Measurements from ENCODE around the gene RNASEH1. TPM values are rescaled to one million over a fixed set of nuclear protein-coding genes. Genes with fewer than 3 reads are reported as not detected.
A peak's percentile ranks its signal among the peaks of the same experiment; 100 is the strongest.

The RNASEH1 gene
- total and polyA plus RNA-seq, 7 experiments from 2014 or later = 17.6 to 37.6 (median 23.9) TPM

- H3K27ac Mint-ChIP-seq = peak overlapping the region in 1 of 9 donors; percentile 46
- Histone ChIP-seq H3K36me3 (ENCODE audit: control insufficient read depth in 2 of 3, insufficient read depth in 3 of 3, low read length in 3 of 3) (no peaks in the 10 kb centered on the region), H3K4me3 (ENCODE audit: low read length) (no peak overlapping the region), H3K27me3 (ENCODE audit: control insufficient read depth in 2 of 2, insufficient read depth in 2 of 2, low read length in 2 of 2) (no peaks in the 10 kb centered on the region), H3K9me3 (ENCODE audit: control insufficient read depth in 2 of 3, low read length in 3 of 3) (no peaks in the 10 kb centered on the region), H3K27ac (ENCODE audit: low read depth, low read length) (no peak overlapping the region), H3K4me1 (ENCODE audit: control insufficient read depth in 2 of 2, insufficient read depth in 2 of 2, low read length in 2 of 2) (no peaks in the 10 kb centered on the region)
- ChIA-PET POLR2A (no interaction called here), CTCF (no interaction called here)
- ATAC-seq (no peak), DNase-seq (no peak)
- peaks cover 0 to 10% (median 0%) of the 10 kb centered on the region in 5 donors for H3K27me3 Mint-ChIP-seq
- peak overlapping the region in 1 of 10 donors; percentile 12 for H3K4me3 Mint-ChIP-seq
- H3K9me3 Mint-ChIP-seq = no peaks in the 10 kb centered on the region
- peaks cover 0 to 23% (median 1%) of the 10 kb centered on the region in 7 donors for H3K4me1 Mint-ChIP-seq
- intact Hi-C loops (cut with micrococcal nuclease) = no loop called here
- H3K36me3 Mint-ChIP-seq = peaks cover 0 to 3% (median 0%) of the 10 kb centered on the region in 5 donors
Observed at GRCh38 chr2:3598197-3598910, 40.2 kb upstream of the RNASEH1 start.

- H3K27ac Mint-ChIP-seq = peak overlapping the region in 6 of 9 donors; percentile 12 to 86 (median 44)
- Histone ChIP-seq H3K27me3 (ENCODE audit: control insufficient read depth in 2 of 2, insufficient read depth in 2 of 2, low read length in 2 of 2) (no peaks in the 10 kb centered on the region), H3K27ac (ENCODE audit: low read depth, low read length) (no peak overlapping the region), H3K36me3 (ENCODE audit: control insufficient read depth in 2 of 3, insufficient read depth in 3 of 3, low read length in 3 of 3) (no peaks in the 10 kb centered on the region), H3K4me1 (ENCODE audit: control insufficient read depth in 2 of 2, insufficient read depth in 2 of 2, low read length in 2 of 2) (no peaks in the 10 kb centered on the region), H3K9me3 (ENCODE audit: control insufficient read depth in 2 of 3, low read length in 3 of 3) (no peaks in the 10 kb centered on the region), H3K4me3 (ENCODE audit: low read length) (no peak overlapping the region)
- H3K9me3 Mint-ChIP-seq = peaks cover 0 to 4% (median 0%) of the 10 kb centered on the region in 11 donors
- CTCF ChIA-PET = no interaction called here
- POLR2A ChIA-PET = no interaction called here
- intact Hi-C loops (cut with micrococcal nuclease) = no loop called here
- peaks cover 0 to 10% (median 0%) of the 10 kb centered on the region in 5 donors for H3K27me3 Mint-ChIP-seq
- no peak for ATAC-seq
- H3K36me3 Mint-ChIP-seq = peaks cover 0 to 7% (median 0%) of the 10 kb centered on the region in 5 donors
- peak in 4 of 9 donors; percentile 14 to 52 (median 44) for DNase-seq
- H3K4me1 Mint-ChIP-seq = peaks cover 0 to 19% (median 1%) of the 10 kb centered on the region in 7 donors
- peak overlapping the region in 2 of 10 donors; percentile 22 to 35 for H3K4me3 Mint-ChIP-seq
Observed at GRCh38 chr2:3597567-3597966, 39.4 kb upstream of the RNASEH1 start.

- H3K27me3 ChIP-seq (ENCODE audit: control insufficient read depth in 2 of 2, insufficient read depth in 2 of 2, low read length in 2 of 2) = no peaks in the 10 kb centered on the region
- H3K4me3 ChIP-seq (ENCODE audit: low read length) = no peak overlapping the region
- intact Hi-C loops (cut with micrococcal nuclease) = no loop called here
- CTCF ChIA-PET = no interaction called here
- peak overlapping the region in 1 of 10 donors; percentile 22 for H3K4me3 Mint-ChIP-seq
- H3K27ac Mint-ChIP-seq = peak overlapping the region in 4 of 9 donors; percentile 25 to 86 (median 46)
- H3K27ac ChIP-seq (ENCODE audit: low read depth, low read length) = no peak overlapping the region
- POLR2A ChIA-PET = no interaction called here
- H3K27me3 Mint-ChIP-seq = peaks cover 0 to 10% (median 0%) of the 10 kb centered on the region in 5 donors
- H3K9me3 Mint-ChIP-seq = peaks cover 0 to 4% (median 0%) of the 10 kb centered on the region in 11 donors
- no peaks in the 10 kb centered on the region for H3K36me3 ChIP-seq (ENCODE audit: control insufficient read depth in 2 of 3, insufficient read depth in 3 of 3, low read length in 3 of 3)
- peaks cover 0 to 15% (median 1%) of the 10 kb centered on the region in 7 donors for H3K4me1 Mint-ChIP-seq
- H3K4me1 ChIP-seq (ENCODE audit: control insufficient read depth in 2 of 2, insufficient read depth in 2 of 2, low read length in 2 of 2) = no peaks in the 10 kb centered on the region
- DNase-seq (no peak), ATAC-seq (no peak)
- H3K9me3 ChIP-seq (ENCODE audit: control insufficient read depth in 2 of 3, low read length in 3 of 3) = no peaks in the 10 kb centered on the region
- peaks cover 0 to 9% (median 0%) of the 10 kb centered on the region in 5 donors for H3K36me3 Mint-ChIP-seq
Observed at GRCh38 chr2:3596901-3597417, 38.8 kb upstream of the RNASEH1 start.

DNA sequence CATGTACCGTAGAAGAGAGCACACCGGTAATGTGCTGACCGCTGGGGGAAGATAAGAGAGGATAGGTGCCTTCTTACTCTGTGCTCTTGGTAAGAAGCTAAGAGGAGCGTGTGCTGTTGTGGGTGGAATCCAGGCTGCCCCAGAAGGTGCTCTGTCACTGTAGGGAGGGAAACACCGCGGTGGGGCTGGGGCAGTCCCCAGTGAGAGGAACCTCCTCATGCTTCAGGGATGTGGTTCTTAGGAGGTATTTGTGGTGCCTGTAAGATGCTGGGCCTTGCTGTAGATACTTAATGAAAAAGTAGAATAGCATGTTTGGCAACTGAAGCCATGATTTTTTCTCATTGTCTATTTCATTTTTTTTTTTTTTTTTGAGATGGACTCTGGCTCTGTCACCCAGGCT, 37.9 kb upstream of the RNASEH1 start:
- ATAC-seq (no peak), DNase-seq (peak in 1 of 9 donors; percentile 53)
- no peaks in the 10 kb centered on the region for H3K36me3 ChIP-seq (ENCODE audit: control insufficient read depth in 2 of 3, insufficient read depth in 3 of 3, low read length in 3 of 3)
- peaks cover 0 to 15% (median 1%) of the 10 kb centered on the region in 7 donors for H3K4me1 Mint-ChIP-seq
- H3K9me3 ChIP-seq (ENCODE audit: control insufficient read depth in 2 of 3, low read length in 3 of 3) = no peaks in the 10 kb centered on the region
- intact Hi-C loops (cut with micrococcal nuclease) = no loop called here
- CTCF ChIA-PET = no interaction called here
- peaks cover 0 to 4% (median 0%) of the 10 kb centered on the region in 11 donors for H3K9me3 Mint-ChIP-seq
- H3K36me3 Mint-ChIP-seq = peaks cover 0 to 9% (median 0%) of the 10 kb centered on the region in 5 donors
- peaks cover 0 to 10% (median 0%) of the 10 kb centered on the region in 5 donors for H3K27me3 Mint-ChIP-seq
- no peak overlapping the region for H3K4me3 Mint-ChIP-seq
- POLR2A ChIA-PET = no interaction called here
- H3K27ac ChIP-seq (ENCODE audit: low read depth, low read length) = no peak overlapping the region
- no peaks in the 10 kb centered on the region for H3K27me3 ChIP-seq (ENCODE audit: control insufficient read depth in 2 of 2, insufficient read depth in 2 of 2, low read length in 2 of 2)
- no peak overlapping the region for H3K4me3 ChIP-seq (ENCODE audit: low read length)
- H3K4me1 ChIP-seq (ENCODE audit: control insufficient read depth in 2 of 2, insufficient read depth in 2 of 2, low read length in 2 of 2) = no peaks in the 10 kb centered on the region
- peak overlapping the region in 2 of 9 donors; percentile 37 to 80 for H3K27ac Mint-ChIP-seq

- Histone ChIP-seq H3K4me1 (ENCODE audit: control insufficient read depth in 2 of 2, insufficient read depth in 2 of 2, low read length in 2 of 2) (no peaks in the 10 kb centered on the region), H3K4me3 (ENCODE audit: low read length) (no peak overlapping the region), H3K27me3 (ENCODE audit: control insufficient read depth in 2 of 2, insufficient read depth in 2 of 2, low read length in 2 of 2) (no peaks in the 10 kb centered on the region), H3K36me3 (ENCODE audit: control insufficient read depth in 2 of 3, insufficient read depth in 3 of 3, low read length in 3 of 3) (no peaks in the 10 kb centered on the region), H3K27ac (ENCODE audit: low read depth, low read length) (no peak overlapping the region), H3K9me3 (ENCODE audit: control insufficient read depth in 2 of 3, low read length in 3 of 3) (no peaks in the 10 kb centered on the region)
- peaks cover 0 to 9% (median 0%) of the 10 kb centered on the region in 5 donors for H3K36me3 Mint-ChIP-seq
- peaks cover 0 to 15% (median 1%) of the 10 kb centered on the region in 7 donors for H3K4me1 Mint-ChIP-seq
- DNase-seq (no peak), ATAC-seq (no peak)
- ChIA-PET CTCF (no interaction called here), POLR2A (no interaction called here)
- H3K9me3 Mint-ChIP-seq = peaks cover 0 to 4% (median 0%) of the 10 kb centered on the region in 11 donors
- no peak overlapping the region for H3K4me3 Mint-ChIP-seq
- peaks cover 0 to 10% (median 0%) of the 10 kb centered on the region in 5 donors for H3K27me3 Mint-ChIP-seq
- peak overlapping the region in 1 of 9 donors; percentile 37 for H3K27ac Mint-ChIP-seq
- intact Hi-C loops (cut with micrococcal nuclease) = no loop called here
Observed at GRCh38 chr2:3595404-3595803, 37.3 kb upstream of the RNASEH1 start.

DNA sequence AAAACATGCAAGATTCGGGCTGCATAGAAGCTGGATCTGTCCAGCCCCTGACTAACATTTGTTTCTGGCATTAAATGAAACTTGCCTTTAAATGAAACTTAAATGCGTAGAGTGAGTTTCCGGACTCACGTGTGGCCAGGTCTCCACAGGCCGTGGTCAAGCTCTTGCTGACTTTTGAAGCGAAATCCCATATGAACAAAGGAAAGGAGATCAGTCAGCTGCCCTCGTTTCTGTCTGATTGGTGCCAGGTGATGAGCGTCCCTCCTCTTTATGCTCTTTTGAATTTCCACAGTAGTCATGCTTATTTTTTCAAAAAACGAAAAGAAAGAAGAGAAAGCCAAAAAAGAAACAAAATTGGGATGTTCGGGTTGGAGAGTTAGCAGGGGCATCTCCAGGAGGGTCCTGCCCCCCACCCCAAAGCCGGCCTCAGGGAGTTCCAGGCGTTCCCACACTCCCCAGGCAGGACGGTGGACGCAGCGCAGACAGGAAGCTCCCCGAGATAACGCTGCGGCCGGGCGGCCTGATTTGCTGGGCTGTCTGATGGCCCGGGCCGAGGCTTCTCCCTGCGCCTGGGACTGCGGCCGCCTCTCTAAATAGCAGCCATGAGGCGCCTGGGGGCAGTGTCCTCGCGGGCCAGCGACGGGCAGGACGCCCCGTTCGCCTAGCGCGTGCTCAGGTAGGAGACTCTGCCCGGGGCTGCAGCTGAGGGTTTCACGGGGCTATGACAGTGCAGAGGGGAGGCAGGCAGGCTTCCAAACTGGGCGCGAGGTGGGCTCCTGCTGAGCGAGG, 36.6 kb upstream of the RNASEH1 start, which contains the start of gene COLEC11:
TSS of gene COLEC11 (plus strand) at position 620 of the 789 bp plus-strand sequence. CDS start 9,229 bp downstream, outside the sequence.
- no peak for DNase-seq
- POLR2A ChIA-PET = no interaction called here

More for the DNA sequence above, 36.6 kb upstream of the RNASEH1 start, which contains the start of gene COLEC11:
- H3K4me1 ChIP-seq (ENCODE audit: control insufficient read depth in 2 of 2, insufficient read depth in 2 of 2, low read length in 2 of 2) = no peaks in the 10 kb centered on the region
- H3K27me3 ChIP-seq (ENCODE audit: control insufficient read depth in 2 of 2, insufficient read depth in 2 of 2, low read length in 2 of 2) = no peaks in the 10 kb centered on the region
- intact Hi-C loops (cut with micrococcal nuclease) = no loop called here
- no peak within 1 kb of the TSS for H3K4me3 ChIP-seq (ENCODE audit: low read length)
- peaks cover 0 to 10% (median 0%) of the 10 kb centered on the region in 5 donors for H3K27me3 Mint-ChIP-seq
- H3K4me3 Mint-ChIP-seq = no peak within 1 kb of the TSS
- no peaks in the 10 kb centered on the region for H3K9me3 ChIP-seq (ENCODE audit: control insufficient read depth in 2 of 3, low read length in 3 of 3)
- no peaks in the 10 kb centered on the region for H3K36me3 ChIP-seq (ENCODE audit: control insufficient read depth in 2 of 3, insufficient read depth in 3 of 3, low read length in 3 of 3)
- peak within 1 kb of the TSS in 2 of 9 donors; percentile 65 to 80 for H3K27ac Mint-ChIP-seq
- peaks cover 0 to 15% (median 1%) of the 10 kb centered on the region in 7 donors for H3K4me1 Mint-ChIP-seq
- no peak for ATAC-seq
- no peak within 1 kb of the TSS for H3K27ac ChIP-seq (ENCODE audit: low read depth, low read length)
- CTCF ChIA-PET = interaction anchor here (0.7 kb wide), 1 partner anchor 51 kb away, joined by 3 read pairs; no protein-coding TSS in a partner anchor
- H3K9me3 Mint-ChIP-seq = peaks cover 0 to 4% (median 0%) of the 10 kb centered on the region in 11 donors
- H3K36me3 Mint-ChIP-seq = peaks cover 0 to 11% (median 0%) of the 10 kb centered on the region in 5 donors
